ENCODE data around the gene IGFBP2. TPM values are rescaled to one million over a fixed set of nuclear protein-coding genes. Genes with fewer than 3 reads are reported as not detected.

IGFBP2 gene
- total RNA-seq, 1 experiment from 2014 or later, result 11.6 TPM

DNA sequence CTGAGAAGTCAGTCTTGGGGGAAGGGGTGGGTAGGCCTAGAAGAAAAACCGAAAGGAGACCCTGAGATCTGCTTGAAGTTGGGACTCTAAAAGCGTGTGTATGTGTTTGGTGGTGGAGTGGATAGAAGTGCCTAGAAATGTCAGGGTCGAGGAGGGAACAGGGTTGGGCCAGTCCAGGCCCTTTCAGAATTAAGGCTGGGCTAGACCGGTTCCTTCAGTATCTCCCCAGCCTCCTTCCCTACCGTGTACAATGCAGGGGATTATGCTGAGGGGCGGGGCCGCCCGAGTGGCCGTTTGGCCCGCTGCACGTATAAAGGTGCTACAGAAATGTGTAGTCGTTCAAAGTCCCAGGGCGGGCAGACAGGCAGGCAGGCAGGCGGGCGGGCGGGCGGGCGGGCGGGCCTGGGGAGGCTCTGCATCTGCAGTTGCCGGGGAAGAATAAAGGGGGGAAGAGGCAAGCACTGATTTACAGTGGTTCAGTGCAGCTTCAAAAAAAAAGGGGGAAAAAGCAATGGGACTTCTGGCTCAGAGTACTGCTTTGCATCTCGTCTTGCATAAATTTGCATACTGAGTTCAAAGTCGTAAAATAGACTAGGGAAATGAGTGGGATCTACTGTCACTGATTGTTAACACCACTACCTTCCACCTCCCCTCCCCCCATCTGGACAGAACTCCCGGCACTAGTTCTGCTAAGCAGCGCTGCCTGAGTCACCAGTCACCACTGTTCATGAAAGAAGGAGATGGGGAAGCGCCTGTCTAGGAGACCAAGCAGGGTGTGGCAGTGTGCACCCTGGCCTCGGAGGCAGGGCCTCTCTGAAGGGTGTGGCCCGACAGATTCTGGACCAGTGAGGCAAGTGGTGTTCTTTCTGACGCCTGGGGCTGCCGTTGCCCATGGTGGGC is 3.6 kb downstream of the IGFBP2 start:
- peak; percentile 38 for DNase-seq (ENCODE audit: low spot score)

DNA sequence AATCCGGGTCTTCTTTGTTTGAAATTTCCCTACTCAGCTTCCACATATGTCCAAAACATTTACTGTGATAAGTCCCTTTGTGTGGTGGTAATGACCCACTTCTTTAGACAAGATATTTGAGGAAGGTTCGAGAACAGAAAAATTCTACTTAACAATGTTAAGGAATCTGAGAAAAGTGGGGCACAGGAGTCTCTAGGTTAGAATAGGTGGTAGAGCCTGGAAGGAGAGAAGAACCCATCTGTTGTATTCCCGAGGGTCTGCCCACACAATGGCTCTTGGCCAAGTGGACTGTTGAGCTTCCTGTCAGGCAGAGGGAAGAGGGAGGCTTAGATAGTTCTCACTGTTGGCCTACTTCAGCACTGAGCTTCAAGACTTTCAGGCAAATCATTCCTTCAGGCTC is 4.3 kb downstream of the IGFBP2 start:
- no peak for DNase-seq (ENCODE audit: low spot score)

DNA sequence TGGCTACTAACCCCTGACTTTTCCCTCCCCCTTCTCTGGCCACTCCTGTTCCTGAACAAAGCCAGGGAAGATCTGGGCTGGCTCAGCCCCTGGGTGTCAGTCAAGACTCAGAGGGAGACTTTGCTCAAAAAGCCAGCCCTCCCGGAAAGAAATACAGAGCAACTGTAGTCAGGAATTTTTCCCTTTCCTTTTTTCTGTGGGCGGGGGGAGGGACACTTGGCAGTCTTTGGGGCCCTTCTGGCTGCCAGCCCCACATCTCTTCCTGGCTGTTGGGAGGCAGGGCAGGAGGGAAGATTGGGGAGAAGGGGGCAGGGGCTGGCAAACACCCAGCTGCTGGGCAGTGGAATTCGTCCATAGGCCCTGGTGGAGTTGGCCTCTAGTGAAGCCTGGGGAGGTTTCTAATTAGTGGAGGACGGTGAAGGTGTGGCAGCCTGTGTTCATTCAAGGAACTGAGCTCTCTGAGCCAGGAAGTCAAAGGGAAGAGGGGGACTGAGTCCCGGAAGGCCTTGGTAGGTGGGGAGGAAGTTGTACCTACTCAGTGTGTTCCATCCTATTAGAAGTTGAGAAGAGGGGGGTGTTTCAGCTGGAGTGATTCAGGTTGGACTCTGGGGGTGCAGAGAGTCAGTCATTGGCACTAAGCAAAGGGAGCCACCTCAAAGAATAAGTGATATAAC is 10.9 kb downstream of the IGFBP2 start:
- DNase-seq (ENCODE audit: low spot score), result no peak

DNA sequence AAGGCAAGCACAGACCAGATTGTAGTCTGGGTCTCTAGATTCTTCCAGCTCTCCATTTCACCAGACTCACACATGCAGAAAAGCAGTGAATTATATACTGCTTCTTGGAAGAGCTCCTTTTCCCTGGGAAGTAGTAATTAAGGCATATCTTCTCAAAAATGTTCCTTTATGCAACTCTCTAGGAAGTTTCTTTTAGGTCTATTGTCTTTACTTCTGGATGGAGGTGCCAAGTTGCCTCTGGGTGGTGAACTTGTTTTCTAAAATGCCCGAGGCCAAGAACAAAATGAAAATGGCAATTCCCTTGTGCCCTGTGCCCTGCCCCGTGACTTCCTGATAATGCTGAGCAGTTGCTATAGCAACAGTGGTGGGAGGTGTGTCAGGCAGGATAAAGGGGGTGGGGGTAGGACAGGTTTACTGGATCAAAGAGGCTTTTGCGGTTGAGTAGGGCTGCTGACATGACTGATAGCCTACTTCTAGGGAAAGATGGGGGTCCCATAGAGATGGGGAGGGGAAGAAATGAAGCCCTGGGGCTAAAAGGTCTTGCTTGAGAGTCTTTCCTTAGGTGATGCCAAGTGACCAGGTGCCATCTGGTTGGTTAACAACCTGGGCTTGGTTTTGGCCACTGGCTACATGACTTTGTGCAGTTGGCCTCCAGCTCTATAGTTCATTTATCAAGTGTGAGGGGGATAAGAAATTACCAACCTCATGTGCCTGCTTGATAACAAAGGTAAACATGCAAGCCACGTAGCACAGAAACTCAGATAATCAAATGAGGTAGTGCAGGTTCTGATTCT is 11.8 kb downstream of the IGFBP2 start:
- DNase-seq (ENCODE audit: low spot score), result no peak

DNA sequence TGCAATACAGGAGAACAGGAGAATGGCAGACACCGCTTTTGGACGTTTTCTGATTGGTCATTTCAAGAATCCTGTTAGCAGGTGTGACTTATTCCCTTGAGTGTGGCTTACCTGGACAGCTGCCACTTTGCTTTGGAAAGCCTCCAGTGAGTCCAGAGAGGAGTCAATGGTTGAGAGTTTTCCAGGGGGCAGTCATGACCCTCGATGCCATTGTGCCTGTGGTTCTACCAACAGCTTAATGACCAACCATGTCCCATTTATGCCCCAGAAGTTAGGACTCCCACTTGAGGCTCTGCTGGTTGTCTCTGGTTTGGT is 12.4 kb downstream of the IGFBP2 start:
- no peak for DNase-seq (ENCODE audit: low spot score)

DNA sequence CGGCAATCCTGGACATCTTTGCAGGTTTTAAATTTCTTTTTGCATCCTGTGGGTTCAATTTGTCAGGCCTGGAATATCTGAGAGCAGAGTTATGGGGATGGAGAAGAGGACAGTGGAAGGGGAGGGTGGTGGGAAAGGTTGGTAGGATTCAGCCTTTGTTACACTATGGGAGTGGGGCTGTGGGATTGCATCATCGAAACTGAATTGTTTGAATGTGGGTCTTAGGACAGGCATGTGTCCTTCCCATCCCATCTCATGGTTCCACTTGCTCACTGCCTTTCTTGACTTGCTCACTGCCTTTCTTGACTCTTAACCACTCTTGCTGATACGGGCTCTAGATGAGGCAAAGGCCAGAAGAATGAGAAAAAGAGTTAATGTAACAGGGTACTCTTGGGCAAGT is 12.9 kb downstream of the IGFBP2 start:
- no peak for DNase-seq (ENCODE audit: low spot score)

DNA sequence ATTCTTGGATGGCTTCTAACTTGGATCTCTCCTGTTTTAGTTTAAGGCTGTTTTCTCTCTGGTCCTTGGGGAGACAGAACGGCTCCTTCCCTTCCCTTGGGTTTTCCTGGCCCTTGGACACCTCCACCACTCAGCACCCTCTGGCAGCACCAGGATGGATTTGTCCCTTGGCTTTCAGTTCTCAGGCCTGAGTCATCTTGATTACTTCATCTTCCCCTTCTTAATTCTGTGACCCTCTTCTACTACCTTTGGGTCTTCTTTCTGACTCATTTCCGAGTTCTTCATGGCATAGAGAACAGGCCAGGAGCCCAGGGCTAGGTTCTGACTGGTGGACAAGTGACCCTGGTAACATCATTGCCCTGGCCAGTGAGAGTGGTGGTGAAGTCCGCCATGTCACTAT is 14.9 kb downstream of the IGFBP2 start:
- no peak for DNase-seq (ENCODE audit: low spot score)

DNA sequence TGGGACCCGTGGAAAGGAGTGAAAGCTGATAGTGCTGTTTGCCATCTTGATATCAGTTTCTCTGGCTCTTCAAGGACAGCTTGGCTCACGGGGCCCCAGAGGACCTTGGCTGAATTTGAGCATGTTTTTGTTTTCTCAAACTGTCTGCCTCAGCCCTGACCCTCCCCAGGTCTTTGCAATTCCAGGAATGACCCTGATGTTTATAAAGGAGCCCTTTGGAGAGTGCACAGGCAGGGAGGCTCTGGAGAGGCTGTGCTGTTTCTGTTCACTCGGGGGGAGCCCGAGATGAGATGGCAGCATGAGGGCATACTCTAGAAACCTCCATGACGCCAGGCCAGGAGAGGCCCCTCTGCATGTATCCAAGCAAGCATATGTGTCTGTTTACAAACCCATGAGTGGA is 16.4 kb downstream of the IGFBP2 start:
- no peak for DNase-seq (ENCODE audit: low spot score)

DNA sequence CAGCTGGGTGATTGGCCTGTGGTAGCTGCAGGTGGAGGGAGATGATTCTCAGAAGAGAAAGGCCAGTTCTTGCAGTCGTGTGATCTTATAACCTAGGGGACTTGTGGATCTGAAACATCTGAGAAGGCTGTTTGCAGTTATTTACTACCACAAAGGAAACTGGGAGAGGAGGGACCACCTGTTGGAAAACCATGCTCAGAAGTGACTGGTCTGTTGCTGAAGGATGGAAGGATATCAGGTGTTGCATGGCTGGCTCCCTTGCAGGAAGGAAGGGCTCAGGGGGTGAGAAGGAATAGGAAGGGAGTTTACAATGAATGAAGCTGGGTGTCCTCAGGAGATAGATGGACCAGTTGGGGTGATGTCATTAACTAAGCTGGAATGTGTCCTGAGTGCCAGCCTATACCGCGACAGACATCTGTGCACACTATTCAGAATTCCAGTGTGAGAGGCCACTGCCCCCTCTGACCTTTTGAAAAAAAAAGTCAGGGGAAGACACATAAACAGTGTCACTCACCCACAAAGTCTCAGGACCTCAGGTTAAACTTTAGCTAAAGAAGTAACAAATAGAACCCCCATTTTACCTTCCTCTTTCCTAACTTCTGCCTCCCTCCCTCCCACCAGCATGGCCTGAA is 17.5 kb downstream of the IGFBP2 start:
- DNase-seq (ENCODE audit: low spot score), result no peak

DNA sequence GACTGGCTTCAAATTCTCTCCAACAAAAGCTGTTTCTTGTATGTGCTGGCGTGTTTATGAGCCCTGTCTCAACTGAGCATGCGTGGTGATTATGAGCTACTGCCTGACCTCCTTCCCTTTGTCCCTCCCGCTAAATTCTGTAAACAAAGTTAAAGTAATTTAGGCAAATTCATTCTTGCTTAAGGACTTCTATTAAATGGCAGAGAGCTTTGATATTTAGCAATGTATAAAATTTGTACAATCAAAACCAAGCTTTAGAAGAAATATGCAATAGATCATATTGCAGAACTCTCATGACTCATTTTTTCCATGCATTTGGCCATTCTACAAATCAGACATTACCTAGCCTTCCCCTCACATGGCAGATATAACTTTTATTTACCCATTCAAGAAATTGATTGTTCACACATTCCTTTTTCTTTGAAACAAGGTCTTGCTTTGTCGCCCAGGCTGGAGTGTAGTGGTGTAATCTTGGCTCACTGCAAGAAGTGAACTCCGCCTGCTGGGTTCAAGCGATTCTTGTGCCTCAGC is 18.2 kb downstream of the IGFBP2 start:
- no peak for DNase-seq (ENCODE audit: low spot score)

DNA sequence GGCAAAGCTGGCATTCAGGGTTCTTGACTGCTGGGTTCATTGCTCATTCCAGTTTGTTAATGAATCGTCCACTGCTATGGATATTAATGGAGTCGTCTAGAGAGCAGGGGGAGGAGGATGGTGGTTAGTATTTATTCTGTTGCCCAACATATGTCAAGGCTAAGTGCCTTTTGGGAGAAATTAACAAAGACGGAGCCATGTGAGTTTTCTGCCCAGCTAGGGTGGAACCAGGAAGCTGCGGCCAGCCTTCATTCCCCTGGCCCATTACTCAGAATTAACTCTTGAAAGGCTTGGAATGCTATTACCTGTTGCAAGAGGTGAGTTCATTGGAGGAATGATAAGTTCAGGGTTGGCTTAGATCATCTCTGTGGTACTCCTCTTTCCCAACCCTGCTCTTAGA is 19.3 kb downstream of the IGFBP2 start:
- no peak for DNase-seq (ENCODE audit: low spot score)

DNA sequence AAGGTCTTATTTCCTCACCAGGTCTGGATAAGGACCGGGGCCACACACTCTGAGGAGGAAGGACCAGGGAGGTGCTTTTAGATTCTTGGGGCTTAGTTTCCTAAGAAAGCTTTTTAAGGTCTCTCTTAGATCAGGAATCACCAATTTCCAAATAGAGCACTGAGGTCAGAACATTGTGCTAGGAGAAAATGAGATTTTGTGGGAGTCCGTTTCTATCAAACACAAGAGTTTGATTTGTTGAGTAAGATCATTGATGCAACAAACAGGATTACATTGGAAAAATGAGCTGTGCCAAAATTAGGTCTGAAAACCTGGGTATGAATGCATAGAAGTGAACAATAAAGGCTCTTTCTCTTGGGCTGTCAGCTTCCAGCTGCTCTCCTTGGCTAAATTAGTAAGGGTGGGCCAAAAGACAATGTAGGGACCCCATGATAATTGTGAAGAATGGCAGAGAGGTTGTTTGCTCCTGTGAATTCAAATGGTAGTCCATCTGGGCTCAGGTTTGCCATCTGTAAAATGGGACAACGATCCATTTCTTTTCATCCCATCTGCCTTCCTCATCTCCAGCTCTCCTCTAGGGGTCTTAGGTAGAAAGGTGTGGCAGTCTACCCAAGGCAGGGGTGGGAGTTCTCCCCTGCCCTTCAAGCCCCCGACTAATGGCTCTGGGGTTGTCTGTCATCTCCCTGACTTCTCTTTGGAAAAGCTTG is 20.0 kb downstream of the IGFBP2 start:
- no peak for DNase-seq (ENCODE audit: low spot score)

DNA sequence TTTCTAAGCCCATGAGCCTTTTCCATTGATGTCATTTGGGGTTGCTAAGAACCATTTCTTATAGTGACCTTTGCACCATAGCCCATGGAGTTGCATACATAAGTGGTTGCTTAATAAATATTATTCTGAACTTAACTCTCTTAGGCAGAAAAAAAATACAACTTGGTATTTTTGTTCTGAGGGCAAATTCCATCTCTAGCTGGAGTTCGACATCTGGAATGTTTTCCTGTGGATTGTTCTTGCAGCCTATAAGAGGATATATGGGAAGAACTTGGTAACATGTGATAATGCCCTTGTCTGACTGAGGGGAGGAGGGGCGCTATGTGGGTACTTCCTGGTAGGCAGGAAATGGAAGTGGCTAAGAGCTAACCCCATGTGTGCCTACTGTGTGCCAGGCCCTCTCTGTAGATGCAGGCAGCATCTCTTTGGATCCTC is 20.7 kb downstream of the IGFBP2 start:
- no peak for DNase-seq (ENCODE audit: low spot score)

DNA sequence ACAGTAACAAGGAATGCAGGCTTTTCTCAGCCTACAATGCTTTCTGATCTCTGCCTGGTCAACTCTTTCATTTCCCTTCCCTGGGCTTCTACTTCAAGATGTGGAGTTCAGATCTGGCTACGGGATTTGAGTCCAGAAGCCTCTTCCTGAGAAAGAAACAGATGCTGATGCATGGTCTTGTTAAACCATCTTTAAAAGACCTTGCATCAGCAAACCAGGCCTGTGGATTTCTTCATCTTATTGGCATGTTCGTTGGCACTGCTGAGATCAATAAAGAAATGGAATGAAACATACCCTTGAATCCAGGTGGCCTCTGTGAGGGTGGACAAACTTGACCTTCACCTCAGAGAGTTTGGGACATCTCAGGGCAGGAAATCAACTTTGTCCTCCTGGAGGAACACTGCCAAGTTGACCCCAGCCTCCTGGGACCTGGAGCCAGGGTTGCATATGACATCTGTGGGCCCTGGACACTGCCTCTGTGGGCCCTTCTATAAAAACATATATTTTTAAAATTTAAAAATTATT is 21.4 kb downstream of the IGFBP2 start:
- DNase-seq (ENCODE audit: low spot score), result no peak

DNA sequence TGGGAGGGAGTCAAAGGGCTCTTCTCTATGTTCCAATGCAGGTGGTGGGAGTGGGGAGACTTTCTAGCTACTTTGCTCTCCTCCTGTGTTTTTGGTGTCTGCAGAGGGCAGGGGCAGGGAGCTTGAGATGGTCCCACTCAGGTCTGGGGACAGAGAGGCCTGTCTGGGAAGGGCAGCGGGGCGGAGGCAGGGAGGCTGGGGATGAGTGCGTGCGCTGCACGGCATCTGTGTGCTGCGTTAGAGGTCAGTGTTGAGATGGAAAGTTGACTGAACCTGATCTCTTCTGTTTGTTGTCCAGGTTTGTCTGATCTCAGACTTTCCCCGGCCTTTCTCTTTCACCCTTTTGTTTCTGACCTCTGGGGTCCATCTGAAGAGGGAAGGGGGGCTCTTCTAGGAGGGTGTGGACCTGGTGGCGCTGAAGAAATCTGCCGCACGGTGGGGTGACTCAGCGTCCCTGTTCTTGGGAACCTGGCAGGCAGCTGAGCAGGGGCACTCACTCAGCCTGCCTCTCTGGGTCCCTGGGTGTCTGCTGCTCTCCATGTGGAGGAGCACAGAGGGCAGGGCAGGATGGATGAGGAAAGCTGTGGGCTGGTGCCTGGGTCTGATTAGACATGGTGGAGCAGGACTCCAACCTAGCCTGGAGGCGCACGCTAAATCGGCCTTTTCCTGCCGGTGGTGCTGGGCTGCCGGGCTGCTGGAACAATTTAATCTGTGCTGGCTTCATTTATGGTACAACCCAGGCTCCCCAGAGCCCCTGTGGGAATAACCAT is 24.1 kb downstream of the IGFBP2 start:
- no peak for DNase-seq (ENCODE audit: low spot score)

DNA sequence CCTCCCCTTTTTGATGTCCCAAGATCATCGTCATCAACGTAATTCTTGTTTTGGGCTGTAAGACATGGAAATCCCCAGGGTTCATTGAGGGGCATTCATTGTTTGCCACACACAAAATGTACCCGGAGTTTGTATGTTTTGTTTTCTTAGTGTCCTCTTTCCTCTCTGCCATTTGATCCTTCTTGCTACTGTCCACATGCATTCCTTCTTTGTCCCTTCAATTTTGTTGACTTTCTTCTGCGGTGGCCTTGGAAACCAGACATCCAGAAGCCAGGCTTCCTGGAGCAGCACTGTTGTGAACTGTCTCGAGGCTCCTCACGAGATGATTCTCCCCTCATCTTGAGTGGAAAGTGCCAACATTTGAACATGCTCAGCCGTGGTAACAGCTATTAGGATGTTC is 24.8 kb downstream of the IGFBP2 start:
- no peak for DNase-seq (ENCODE audit: low spot score)

DNA sequence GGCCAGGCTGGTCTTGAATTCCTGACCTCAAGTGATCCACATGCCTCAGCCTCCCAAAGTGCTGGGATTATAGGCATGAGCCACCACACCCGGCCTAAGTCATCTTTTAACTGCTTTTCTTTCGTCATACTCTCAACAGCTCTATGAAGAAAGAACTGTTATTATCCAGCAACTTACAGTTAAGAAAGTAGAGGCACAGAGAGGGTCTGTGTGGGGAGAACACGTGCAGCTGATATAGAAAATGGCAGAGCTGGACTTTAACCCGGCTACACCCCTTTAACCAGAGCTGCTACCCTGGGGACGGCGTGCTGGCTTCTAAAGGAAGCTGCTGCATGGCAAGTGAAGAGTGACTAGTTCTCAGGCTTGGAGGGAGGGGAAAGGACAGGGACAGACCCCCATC is 25.5 kb downstream of the IGFBP2 start:
- DNase-seq (ENCODE audit: low spot score), result no peak

DNA sequence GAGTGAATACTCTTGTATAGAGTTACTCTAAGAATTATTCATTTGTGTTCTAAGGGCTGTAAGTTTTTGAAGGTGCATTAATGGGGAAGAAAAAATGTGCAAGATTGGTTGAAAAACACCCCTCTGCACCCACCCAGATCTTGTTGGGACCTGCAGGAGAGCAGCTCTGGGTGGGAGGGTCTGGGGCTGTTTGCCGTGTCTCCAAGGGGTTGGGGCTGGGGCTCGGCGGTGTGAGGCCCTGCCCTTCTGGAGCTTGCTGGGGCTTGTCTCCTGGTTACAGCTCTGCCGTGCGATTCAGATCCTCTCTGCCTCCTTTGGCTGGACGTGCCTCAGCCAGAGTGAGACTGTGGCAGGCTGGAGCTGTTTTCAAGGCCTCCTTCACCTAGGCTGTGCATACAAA is 26.1 kb downstream of the IGFBP2 start:
- DNase-seq (ENCODE audit: low spot score), result no peak

DNA sequence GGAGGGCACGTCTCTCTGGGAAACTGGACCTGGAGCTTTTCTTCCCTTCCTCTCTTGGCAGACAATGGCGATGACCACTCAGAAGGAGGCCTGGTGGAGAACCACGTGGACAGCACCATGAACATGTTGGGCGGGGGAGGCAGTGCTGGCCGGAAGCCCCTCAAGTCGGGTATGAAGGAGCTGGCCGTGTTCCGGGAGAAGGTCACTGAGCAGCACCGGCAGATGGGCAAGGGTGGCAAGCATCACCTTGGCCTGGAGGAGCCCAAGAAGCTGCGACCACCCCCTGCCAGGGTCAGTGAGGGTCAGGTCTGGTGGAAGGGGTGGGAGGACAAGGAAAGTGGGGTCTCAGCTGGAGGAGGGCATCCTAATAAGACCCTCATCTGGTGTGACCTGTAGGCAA is 27.3 kb downstream of the IGFBP2 start:
- no peak for DNase-seq (ENCODE audit: low spot score)

DNA sequence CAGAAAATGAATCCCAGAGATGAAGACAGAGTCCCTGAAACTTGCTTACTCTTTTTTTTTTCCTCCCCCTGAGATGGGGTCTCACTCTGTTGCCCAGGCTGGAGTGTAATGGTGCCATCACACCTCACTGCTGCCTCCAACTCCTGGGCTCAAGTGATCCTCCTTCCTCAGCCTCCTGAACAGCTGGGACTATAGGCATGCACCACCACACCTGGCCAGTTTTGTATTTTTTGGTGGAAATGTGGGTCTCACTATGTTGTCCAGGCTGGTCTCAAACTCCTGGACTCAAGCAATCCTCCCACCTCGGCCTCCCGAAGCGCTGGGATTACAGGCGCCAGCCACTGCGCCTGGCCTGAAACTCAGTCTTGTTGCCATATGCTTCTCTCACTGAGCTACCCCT is 27.8 kb downstream of the IGFBP2 start:
- no peak for DNase-seq (ENCODE audit: low spot score)

Measured in H4 (cell line).